Thyroid gland (tissue), 4 donors: ENCODE data around the gene POLR3A.

Experiments used
- CTCF ChIP-seq, 6 experiments: fragments of 200-600 bp in 3 of 6; fragments of 450-650 bp in 3 of 6; sonication (generic) in 3 of 6; IDR thresholded peaks; one replicate each; pipeline ENCODE4 v1.5.1; 2016 to 2019; ENCODE audit warnings: antibody characterized with exemption in 6 of 6, mild to moderate bottlenecking in 2 of 6, inconsistent platforms in 1 of 6, moderate library complexity in 1 of 6
- POLR2A ChIP-seq, 2 donors: fragments of 450-650 bp; IDR thresholded peaks; one replicate each; pipeline ENCODE4 v1.6.1; 2017; ENCODE audit warnings: antibody characterized with exemption in 2 of 2, mild to moderate bottlenecking in 2 of 2, moderate library complexity in 1 of 2

DNA sequence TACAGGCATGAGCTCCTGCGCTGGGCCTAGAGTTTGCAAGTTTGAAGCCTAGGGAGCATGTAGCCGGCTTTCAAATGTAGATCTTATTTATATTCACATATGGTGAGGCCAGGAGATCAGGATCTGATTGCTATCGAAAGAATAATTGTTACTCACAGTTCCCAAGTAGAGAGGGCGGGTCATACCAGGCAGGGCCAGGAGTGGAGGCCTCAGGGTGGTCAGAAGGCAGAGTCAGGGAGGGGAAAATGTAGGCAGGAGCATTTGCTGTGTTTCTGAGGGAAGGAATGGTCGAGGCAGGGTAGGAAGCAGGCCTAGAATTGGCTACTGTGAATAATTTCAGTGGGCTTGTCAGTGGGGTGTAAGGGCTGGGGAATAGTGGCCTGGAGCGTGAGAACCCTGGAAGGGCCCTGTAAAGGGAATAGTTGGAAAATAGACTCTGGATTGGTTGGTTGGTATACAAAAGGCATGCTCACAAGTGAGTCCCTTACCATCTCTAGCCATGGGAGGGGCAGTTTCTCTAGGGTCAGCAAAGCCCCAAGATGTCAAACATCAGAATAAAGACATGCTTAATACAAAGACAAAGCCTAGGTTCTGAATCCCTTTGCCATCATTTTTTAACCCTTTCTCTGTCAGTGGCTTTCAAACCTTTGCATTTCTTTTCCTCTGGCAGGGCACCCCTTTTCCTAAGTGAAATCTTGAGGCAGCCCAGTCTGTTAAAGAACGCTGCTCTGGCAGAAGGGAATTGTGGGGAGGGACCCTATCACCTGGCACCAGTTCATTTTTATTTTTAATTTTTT is 66.8 kb downstream of the POLR3A start:
- TF ChIP-seq CTCF (IDR thresholded peaks at IDR 0.05) (no peak), POLR2A (IDR thresholded peaks at IDR 0.05) (no peak)
